ENCODE data around the gene SKP1.
"Not testable (repeated sequence)": the region's sequence is repeated elsewhere in the genome, so short reads cannot be mapped to it uniquely, and the experiment has no call there.

SKP1 gene

DNA sequence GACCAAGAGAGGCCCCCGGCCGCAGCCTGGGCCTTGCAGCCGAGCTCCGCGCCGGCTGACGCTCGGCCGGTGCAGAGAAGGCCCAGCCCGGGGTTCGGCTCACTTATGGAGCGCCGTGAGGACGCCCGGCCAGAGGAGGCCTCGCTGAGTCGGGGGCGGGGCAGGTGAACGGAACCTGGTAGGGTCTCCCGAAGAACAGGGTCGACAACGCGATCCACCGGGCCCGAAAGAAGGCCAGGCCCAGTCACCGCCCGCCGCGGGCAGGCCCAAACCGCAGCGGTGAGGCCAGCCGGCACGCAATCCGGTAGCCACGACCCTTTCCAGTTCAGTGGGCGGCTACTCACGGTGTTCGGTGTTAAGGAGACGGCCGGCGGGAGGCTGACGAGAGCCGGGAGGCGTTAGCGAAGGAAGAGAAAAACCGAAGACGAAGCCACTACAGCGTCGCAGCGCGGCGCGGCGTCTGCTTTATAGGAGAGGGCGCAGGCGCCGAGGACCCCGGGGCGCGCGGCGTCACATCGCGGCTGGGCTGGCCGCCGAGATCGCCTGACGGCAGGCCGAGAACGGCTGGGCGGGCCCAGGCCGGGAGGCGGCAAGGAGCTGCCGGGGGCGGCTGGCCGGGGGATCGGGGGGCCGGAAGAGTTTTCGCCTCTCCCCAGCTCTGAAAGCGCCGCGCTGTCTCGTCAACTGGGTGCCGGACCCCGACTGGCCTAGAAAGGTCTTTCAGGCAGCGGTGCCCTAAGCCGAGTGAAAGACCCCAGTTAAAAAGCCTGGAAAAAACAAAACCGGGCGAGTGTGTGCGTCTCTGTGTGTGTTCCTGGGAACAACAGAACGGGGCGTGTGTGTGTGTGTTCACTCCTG lies at the start of gene SKP1:
SKP1 (minus strand) TSS at position 440 of the 858 bp plus-strand sequence. CDS start 2,928 bp downstream, outside the sequence.
- no peak for FAIRE-seq

DNA sequence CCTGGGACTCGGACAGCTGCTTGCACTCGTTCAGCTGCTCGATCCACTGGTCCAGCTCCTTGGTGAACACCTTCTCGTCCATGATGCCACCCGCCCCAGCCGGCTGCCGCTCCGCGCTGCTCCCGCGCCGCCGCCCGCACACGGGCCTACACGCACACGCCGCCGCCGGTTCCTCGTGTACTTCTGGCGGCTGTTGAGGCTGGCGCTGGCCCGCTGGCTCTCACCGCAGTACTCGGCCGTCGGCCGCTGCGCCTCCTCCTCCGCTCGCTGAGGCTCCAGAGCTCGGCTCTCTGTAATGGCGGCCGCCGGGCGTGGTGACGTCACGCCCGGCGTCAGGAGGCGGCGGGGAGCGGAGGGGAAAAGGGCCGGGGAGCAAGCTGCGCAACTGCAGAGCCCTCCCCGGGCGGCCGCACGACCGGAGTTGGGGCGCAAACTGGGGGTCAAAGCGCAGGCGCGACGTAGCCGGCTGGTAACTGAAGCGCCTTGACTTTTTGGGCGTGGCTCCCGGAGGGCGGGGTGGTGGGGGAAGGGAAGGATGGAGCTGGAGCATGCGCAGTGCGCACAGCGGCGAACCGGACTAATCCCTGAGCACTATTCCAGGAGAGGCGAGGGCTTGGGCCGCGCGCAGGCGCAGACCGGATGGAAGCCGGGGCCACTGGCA lies 49.2 kb upstream of the SKP1 start, which contains the start of gene PPP2CA:
PPP2CA (minus strand) TSS at position 294 of the 661 bp plus-strand sequence; CDS start at position 82, 212 bp downstream.
- FAIRE-seq: peak; percentile 4

DNA sequence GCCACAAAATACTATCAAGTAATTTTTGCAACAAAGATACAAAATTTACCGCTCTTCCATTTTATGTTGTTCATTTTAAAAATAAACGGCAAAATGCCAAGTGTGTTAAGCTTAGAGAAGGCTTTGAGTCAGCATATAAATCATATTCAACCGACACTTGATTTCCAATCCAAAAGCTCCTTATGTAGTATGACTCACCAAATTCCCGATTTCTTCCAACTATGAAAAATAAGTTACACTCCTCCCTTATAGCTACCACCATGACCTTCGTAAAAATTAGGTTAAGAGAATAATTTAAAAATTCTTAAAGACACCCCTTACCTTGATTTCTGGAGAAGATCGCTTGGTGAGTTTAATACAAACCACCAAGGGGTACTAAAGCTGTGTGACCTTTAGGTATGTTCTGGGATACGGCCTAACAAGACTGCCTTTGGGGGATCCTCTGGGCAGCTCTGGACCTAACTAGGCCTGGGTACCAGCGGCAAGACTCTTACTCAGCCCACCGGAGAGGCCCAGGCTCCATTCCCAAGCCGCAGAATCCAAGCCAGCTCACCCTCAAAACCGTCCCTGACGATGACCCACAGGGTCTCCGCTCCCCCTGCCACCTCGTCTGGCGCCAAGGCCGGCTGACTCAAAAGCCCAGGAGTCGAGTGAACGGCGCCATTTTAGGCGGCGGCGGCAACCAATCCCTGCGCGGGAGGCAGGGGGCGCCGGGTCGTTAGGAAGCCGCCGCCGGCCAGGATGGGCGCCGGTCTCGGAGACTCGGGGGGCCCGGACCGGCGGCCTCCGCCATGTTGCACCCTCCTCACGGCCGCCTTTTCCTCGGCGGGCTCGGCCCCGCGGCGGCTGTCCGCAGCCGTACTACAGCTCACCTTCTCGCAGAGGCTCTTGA lies 48.4 kb upstream of the SKP1 start:
- FAIRE-seq: no peak

DNA sequence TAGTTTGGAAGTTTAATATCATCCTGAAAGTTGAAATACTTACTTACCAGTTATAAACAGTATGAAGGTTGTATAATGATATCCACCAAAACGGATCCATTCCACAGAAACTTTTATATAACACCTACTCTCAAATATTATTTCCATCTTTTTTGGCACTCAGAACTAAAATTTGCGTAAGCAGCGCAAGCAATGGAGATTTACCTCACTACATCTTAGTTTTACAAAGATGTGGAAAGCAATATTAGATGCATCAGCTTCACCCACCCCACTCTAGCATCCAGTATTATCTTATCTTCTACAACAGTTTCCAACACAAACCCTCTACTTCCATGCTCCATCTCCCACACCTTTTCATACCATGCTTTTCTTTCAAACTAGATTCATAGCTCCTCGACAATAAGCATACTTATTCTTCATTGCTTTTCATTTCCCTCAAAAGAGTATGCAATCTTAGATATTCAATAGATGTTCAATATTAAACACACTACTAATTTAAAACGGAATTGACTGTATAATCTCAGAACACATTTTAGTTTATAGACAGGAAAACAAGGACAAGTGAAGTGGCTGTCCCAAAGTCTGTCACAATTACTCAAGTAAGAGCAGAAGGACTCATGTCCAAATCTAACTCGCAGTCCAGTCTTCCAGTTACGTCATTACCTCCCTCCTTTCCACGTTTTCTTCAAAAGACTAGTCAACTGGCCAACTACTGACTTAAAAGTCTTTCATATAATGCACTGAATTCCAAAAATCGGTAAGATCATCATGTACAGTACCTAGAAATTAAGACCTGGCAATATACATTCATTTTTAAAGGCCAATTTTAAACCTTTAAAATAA lies 46.9 kb upstream of the SKP1 start:
- FAIRE-seq: no peak

DNA sequence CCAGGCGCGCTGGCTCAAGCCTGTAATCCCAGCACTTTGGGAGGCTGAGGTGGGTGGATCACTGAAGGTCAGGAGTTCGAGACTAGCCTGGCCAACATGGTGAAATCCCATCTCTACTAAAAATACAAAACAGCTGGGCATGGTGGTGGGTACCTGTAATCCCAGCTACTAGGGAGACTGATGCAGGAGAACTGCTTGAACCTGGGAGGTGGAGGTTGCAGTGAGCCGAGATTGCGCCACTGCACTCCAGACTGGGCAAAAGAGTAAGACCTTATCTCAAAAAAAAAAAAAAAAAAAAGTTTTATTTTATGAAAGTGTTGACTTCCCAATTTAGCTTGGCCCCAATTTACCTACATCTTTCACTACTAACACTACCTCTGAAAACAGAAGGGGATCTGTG lies 44.9 kb upstream of the SKP1 start:
- FAIRE-seq: not testable (repeated sequence)

DNA sequence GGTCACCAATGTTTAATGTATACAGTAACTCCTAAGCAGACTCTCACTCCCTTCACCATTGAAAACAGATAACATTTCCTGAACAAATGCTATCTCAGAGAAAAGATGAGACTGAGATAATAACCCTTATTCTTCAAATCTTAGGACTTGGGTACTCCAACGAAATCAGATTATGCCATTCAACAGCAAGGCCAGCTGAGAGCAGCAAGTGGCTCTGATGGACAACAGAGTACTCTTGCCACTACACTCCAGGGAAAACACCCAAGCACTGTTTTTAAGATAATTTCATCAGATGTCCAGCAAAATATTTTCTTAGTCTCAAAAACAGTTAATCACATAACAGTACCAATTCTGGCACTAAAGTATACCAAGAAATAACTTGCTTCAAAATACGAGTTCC lies 39.0 kb upstream of the SKP1 start:
- no peak for FAIRE-seq

DNA sequence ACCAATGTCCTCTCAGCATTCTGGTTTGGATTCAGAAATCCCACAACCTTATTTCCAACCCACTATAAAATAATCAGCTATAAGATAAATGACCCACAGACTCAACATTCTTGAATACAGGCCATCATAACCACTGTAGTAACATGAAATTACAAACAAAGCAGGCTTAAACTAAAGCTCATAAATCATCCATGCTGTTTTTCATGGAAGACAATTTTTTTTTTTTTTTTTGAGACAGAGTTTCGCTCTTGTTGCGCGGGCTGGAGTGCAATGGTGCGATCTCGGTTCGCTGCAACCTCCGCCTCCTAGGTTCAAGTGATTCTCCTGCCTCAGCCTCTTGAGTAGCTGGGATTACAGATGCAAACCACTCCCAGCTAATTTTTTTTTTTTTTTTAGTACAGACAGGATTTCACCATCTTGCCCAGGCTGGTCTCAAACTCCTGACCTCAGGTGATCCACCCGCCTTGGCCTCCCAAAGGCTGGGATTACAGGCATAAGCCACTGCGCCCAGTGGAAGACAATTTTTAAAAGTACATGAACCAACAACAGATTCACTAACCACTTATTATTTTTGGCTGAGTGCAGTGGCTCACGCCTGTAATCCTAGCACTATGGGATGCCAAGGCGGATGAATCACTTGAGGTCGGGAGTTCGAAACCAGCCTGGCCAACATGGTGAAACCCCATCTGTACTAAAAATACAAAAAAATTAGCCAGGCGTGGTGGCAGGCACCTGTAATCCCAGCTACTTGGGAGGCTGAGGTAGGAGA lies 34.7 kb upstream of the SKP1 start:
- FAIRE-seq: not testable (repeated sequence)

DNA sequence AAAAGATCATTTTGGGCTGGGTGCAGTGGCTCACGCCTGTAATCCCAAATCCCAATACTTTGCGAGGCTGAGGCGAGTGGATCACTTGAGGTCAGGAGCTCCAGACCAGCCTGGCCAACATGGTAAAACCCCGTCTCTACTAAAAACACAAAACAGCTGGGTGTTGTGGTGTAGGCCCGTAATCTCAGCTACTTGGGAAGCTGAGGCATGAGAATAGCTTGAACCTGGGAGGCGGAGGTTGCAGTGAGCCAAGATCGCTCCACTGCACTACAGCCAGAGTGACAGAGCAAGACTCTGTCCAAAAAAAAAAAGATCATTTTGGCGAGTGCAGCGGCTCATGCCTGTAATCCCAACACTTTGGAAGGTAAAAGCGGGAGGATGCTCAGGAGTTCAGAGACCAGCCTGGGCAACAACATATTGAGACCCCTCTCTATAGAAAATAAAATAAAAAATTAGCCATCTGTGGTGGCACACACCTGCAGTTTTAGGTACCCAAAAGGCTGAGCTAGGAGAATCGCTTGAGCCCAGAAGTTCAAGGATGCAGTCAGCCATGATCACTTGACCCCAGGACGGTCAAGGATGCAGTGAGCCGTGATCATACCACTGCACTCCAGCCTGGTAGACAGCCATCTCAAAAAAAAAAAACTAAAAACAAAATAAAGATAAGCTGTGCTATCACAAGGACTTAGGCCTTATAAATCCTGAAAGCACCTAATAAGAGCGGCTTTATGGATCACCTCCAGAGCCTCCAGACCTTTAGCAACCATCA lies 32.9 kb upstream of the SKP1 start:
- no peak for FAIRE-seq

DNA sequence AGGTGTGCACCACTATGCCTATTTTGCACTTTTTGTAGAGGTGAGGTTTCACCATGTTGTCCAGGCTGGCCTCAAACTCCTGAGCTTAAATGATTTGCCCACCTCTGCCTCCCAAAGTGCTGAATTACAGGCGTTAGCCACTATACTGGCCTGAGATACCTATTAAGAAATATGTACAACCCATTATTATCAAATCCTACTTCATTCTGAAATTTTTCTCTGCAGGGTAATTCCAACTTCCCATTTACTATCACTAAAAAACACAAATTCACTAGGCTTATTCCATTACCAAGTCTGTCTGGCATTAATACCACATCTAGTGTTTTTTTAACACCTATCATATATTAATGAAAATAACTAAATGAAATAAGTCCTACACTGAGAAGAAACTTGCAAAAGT lies 30.9 kb upstream of the SKP1 start:
- FAIRE-seq: no peak

DNA sequence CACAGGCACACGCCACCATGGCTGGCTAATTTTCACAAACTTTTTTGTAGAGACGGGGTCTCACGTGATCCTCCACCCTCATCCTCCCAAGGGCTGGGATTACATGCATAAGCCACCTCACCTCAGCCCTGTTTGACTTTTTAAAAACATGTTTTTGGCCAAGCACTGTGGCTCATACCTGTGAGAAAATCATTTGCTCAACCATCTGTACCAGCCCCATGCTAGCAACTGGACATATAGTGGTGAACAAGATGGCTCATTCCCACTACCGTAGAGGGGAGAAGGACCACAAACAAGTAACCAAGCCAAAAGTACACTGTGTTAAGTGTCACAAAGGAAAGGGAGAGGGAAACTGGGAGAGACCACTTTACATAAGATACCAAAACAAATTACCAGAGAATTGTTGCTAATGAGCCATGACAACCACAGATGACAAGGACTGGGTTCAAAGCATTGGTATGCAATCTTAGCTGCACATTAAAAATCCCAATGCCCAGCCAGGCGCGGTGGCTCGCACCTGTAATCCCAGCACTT lies 29.9 kb upstream of the SKP1 start:
- FAIRE-seq: no peak

DNA sequence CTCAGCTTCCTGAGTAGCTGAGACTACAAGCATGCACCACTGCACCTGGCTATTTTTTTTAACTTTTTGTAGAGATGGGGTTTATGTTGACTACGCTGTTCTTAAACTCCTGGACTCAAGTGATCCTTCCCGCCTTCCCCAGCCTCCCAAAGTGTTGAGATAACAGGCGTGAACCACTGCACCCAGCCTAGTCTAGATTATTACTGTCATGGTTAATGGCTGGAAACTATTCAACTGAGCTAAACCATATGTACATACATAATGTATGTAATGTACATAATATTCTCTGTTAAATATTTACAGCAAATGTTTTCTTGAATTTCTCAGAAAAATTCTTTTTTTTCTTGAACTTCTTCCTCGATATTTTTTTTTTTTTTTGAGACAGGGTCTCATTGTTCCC lies 27.8 kb upstream of the SKP1 start:
- FAIRE-seq: no peak

DNA sequence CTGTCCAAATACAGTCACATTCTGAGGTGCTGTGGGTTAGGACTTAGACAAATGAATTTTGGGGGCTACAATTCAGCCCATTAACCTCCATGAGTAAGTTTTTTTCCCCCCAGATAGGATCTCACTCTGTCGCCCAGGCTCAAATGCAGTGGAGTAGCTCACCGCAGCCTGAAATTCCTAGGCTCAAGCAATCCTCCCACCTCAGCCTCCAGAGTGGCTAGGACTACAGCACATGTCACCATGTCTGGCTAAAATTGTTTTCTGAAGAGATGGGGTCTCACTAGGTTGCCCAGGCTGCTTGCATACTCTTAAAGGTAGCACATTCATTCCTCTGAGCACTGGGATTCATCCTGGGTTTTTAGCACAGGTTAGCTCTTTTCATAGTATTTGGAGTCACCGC lies 26.9 kb upstream of the SKP1 start:
- no peak for FAIRE-seq

DNA sequence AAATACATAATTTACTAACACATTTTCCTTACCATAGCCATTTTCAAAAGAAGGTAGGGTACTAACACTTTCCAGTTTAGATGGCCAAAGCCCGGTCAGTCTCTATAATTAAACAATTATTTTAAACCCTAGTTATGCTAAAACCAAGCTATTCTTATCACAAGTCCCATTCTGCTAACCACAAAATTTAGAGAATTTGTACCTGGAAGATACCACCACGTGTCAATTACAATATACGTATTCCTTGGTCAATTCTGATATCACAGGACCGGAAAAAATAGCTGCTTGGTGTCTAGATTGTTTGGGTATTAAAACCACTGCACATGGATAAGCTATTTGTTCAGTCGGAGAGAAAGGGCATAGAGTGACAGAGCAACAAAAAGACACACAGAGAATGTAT lies 18.9 kb upstream of the SKP1 start:
- FAIRE-seq: no peak

DNA sequence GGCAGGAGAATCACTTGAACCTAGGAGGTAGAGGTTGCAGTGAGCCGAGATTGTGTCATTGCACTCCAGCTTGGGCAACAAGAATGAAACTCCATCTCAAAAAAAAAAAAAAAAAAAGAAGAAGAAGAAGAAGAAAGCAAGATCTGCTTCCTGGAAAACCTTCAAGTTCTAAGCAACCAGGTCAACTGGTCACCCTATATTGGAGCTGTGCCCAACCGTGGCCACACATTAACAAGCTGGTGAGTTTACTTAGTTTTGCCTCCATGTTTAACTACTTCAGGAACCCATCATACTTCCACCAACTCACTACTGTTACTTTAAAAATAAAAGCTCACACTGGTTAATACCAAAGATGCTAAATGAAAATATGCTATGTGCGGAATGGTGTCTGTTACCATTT lies 12.3 kb upstream of the SKP1 start:
- no peak for FAIRE-seq

DNA sequence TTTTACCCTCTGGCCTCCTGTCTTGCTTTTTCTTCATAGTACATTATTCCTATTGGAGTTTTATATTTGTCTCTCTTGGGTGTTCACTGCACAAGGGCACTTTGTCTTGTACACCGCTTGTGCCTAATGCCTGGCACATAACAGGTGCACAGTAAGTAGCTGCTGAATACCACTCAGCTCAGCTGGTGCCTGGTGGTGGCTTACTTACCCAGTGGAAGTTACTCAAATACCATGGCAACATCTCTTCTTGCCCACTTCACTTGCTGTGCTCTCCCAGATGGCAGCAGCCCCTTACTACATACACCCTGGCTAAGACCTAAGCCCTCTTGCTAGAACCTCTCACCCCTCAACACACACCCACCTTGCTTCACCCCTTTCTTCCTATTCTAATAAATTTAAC lies 11.3 kb upstream of the SKP1 start:
- no peak for FAIRE-seq

DNA sequence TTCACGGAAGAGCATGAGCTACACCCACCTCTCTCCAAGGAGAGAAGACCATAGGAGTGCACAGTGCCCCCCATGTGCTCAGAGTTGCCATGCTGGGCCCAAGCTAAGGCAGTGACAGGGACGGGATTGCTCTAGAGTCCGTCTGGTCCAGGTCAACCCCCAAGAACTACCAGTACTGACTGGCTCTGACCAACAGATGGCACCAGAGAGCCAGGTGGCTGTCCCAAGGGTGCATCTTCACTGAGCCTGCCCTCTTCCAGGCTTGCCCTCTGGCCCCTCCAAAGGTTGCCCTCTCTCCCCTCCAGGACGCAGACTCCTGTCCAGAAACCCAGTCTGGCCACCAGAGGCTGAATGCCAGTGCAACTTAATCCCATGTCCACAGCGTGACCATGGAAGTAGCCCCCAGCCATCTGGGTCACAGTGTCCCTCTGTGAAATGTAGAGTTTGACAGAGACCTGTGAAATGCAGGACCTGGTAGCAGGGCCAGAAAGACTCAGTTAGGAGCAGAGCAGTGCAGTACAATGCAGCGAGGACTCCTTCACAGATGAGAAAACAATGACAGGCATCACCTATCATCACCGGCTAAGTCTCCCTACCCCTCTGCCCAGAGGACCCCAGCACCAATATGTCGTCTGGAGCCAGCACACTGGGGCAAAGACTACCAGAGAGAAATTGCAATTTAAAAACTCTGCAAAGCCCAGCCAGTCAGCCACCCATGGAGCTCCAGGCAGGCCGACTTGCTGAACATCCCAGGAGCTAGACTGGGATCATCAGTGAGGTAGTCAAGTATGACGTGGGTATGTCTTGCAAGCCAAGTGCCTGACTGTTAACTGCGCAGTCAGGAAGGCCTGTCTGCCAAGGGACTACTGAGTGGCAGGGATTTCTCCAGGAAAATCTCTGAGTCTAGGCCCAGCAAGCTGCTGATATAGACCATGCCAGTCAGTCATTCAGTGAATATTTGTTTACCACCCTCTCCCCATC lies 7.7 kb upstream of the SKP1 start:
- no peak for FAIRE-seq

DNA sequence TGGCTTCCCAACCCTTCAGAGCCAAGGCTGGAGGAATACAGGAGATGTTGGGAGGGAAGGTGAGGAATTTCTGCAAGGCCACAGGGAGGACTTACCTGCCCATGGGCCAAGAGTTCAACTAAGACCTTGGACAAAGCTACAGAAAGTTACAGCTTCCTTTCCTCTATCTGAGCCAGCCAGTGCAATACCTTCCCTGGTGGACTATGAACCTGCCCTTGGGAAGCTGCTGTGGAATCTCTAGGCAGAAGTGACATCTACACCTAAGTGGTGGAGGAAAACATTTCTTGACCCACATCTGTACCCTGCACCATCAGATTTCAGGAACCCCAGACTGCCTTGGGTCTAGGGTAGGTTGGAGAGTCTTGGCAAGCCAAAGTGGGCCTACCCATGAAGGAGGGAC lies 6.7 kb upstream of the SKP1 start:
- FAIRE-seq: no peak

DNA sequence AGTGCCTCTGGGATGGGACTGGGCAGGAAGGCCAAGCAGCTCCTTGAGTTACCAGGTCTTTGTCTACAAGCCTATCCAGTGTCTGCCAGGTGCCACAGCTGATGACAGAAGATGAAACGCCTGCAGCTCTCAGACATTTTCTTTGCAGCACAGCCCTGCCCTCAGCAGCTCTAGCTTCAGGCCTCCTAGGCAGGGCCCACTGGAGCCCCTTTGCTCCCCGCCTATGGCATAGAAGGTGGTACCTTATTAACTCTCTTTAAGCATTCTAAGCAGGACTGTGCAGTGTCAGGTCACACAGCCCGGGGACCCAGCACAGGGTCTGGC lies 1.3 kb upstream of the SKP1 start:
- no peak for FAIRE-seq

Measured in endometrium (tissue), 2 donors.